GM18520 (cell line): Measurements from ENCODE around the gene PATE4.
"Not testable (repeated sequence)": the region's sequence is repeated elsewhere in the genome, so short reads cannot be mapped to it uniquely, and the experiment has no call there.

Experiments used
- ATAC-seq: cut with Tn5 transposase; IDR thresholded peaks from one replicate; pipeline ENCODE4 v1.9.1; 2021; ENCODE audit not compliant: unreplicated experiment

Gene PATE4

DNA sequence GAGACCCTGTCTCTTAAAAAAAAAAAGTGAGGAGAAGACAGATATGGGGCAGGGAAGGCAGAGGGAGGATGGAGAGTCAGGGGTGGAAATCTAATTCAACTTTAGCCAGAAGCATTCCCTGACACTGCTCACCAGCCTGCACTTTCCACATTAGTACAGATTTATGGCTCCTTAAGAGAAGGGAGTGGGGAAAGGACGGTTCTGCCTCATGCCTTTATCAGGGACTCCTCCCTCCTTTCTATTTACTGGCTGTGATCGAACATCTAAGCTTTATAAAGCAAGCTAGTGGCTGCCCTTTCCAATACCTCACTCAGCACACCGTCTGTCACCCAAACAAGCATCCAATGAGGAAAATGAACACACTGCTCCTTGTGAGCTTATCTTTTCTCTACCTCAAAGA is at the start of gene PATE4:
Gene PATE4 (plus strand): TSS at position 301 of the 400 bp plus-strand sequence. CDS start 44 bp downstream, at position 345.
- no peak for ATAC-seq

GRCh38 chr11:125784678-125785077 is 48.4 kb upstream of the PATE4 start:
- ATAC-seq: no peak

GRCh38 chr11:125787827-125788226 is 45.3 kb upstream of the PATE4 start, which contains the start of gene PATE3:
Gene PATE3, plus strand, starts transcription at chr11:125788127. Its CDS starts 25 bp downstream, at chr11:125788152.
- no peak for ATAC-seq

DNA sequence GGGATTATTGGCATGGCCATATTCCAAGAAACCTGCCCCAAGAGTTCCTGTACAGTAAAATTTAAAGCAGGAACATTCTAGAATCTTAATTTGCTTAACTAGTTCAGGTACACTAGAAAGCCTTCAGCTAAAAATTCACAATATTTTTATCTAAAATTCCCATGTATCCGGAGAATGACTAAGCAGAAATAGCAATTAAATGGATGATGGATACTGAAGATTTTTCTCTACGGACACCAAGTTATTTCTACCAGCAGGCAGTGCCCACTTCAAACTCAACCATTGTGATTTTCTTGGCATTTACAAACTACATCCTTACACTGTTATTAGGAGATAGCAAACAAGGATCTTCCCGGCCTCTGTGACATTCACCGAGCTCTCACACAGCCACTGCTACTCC is 42.3 kb upstream of the PATE4 start:
- ATAC-seq: no peak

GRCh38 chr11:125797641-125798040 is 35.5 kb upstream of the PATE4 start:
- ATAC-seq: no peak

- no peak for ATAC-seq
Measured at GRCh38 chr11:125799808-125800207, 33.3 kb upstream of the PATE4 start.

DNA sequence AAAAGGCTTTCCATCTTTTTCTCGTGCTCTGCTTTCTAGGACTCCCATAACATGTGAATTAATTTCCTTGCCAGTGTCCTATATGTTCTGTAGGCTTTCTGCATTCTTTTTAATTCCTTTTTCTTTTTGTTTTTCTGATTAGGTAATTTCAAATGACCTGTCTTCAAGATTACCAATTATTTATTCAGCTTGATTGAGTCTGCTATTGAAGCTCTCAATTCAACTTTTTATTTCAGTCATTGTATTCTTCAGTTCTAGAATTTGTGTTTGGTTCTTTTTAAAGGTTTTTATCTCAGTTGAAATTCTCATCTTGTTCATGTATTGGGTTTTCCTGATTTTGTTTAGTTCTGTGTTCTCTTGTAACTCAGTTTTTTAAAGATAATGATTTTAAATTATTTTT is 30.7 kb upstream of the PATE4 start:
- ATAC-seq: no peak

DNA sequence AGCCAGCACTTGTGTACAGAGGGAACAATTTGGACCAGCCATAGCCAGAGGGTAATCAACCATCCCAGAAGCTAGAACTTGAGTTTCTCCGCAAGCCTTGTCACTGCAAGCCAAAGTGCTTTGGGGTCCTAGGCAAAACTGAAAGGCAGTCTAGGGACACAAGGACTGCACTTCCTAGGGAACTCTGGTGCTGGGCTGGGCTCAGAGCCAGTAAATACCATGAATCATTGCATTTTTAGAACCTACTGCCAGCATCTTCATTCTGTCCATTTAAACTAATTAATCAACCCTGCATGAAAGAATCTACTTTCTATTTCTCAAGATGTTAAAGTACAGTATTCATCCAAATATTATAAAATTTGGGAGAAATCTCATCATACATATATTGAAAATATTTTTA is 25.2 kb upstream of the PATE4 start:
- no peak for ATAC-seq

DNA sequence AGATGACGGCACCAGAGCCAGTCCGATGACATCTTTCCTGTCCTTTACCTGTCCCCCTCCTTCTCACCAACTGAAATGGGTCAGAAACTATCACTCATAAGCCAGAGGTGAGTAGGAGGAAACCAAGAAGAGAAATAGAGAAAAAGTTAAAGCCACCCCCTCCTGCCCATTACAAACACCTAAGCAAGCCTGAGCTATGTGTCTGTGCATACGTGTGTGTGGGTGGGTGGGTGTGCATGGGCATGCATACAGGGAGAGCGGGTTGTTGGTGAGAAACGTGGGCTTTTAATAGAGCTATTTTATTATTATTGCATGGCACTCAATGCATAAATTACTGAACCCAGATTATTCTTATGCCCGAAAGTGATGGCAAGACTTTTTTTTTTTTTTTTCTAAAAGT is 2.6 kb downstream of the PATE4 start:
- no peak for ATAC-seq

DNA sequence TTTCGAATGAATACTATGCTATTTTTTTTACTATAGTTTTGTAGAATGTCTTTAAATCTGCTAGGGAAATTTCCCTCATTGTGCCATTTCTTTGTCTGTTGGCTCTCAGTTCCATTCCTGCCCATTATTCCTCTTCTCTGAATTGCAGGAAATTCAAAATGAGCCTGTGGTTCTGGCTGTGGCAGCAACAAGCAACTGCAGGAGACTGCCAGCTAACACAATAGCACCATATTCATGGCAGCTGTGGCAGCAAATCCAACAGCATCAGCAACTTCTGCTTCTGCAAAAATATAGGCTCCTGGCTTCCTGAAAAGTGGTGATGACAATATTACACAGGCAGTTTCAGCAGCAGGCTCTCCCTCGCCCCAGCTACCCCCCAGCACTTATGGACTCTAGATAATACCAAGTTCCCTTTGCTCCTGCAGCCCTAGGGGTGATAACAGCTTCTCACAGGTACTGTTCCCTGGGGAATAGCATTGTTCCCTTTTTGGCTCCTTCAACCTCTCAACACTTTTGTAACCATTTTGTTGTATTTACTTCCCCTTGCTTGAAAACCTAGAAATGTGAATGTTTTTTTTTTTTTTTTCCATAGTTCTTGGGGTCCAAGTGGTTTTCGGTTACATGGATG is 9.3 kb downstream of the PATE4 start:
- no peak for ATAC-seq

- no peak for ATAC-seq
Measured at GRCh38 chr11:125846188-125846587, 13.1 kb downstream of the PATE4 start.

DNA sequence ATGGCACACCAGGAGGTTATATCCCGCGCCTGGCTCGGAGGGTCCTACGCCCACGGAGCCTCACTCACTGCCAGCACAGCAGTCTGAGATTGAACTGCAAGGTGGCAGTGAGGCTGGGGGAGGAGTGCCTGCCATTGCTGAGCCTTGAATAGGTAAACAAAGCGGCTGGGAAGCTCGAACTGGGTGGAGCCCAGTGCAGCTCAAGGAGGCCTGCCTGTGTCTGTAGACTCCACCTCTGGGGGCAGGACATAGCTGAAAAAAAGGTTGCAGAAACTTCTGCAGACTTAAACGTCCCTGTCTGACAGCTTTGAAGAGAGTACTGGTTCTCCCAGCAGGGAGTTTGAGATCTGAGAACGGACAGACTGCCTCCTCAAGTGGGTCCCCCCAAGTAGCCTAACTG is 24.6 kb downstream of the PATE4 start:
- ATAC-seq: not testable (repeated sequence)

DNA sequence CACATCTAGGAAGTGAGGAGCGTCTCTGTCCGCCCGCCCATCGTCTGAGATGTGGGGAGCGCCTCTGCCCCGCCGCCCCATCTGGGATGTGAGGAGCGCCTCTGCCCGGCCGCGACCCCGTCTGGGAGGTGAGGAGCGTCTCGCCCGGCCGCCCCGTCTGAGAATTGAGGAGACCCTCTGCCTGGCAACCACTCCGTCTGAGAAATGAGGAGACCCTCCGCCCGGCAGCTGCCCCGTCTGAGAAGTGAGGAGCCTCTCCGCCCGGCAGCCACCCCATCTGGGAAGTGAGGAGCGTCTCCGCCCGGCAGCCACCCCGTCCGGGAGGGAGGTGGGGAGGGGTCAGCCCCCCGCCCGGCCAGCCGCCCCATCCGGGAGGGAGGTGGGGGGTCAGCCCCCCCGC is 29.7 kb downstream of the PATE4 start:
- ATAC-seq: not testable (repeated sequence)

DNA sequence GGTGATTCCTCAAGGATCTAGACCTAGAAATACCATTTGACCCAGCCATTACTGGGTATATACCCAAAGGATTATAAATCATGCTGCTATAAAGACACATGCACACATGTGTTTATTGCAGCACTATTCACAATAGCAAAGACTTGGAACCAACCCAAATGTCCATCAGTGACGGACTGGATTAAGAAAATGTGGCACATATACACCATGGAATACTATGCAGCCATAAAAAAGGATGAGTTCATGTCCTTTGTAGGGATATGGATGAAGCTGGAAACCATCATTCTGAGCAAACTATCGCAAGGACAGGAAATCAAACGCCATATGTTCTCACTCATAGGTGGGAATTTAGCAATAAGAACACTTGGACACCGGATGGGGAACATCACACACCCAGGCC is 32.2 kb downstream of the PATE4 start:
- ATAC-seq: not testable (repeated sequence)

GRCh38 chr11:125869521-125869920 is 36.4 kb downstream of the PATE4 start:
- no peak for ATAC-seq

GRCh38 chr11:125871391-125872137 is 38.4 kb downstream of the PATE4 start:
- no peak for ATAC-seq

GRCh38 chr11:125872138-125872491 is 39.0 kb downstream of the PATE4 start:
- no peak for ATAC-seq

GRCh38 chr11:125873881-125874555 is 40.9 kb downstream of the PATE4 start:
- ATAC-seq: no peak

DNA sequence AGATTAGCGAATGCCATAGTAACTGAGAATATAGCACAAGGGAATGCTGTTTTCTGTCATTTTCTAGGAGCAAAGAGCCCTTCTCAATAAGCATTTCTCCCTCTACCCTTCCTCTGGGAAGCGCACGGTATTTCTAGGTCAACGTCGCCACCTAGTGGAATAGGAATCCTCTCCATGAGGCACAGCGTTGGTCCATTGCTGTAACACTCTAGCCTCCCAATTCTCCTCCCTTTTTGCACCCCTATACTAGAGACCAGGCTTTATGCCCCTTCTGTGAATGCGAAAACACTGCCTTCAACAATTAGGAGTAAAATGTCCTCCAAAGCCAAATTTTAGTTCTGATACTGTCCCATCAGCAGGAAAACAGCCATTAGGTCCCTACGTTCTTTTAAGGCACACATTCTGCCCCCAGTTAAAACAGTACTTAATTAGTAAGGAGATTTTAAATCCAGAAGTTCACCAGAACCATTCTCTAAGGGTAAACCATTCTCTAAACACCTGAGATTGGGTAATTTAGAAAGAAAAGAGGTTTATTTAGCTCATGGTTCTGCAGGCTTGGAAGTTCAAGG is 41.5 kb downstream of the PATE4 start:
- ATAC-seq: no peak

DNA sequence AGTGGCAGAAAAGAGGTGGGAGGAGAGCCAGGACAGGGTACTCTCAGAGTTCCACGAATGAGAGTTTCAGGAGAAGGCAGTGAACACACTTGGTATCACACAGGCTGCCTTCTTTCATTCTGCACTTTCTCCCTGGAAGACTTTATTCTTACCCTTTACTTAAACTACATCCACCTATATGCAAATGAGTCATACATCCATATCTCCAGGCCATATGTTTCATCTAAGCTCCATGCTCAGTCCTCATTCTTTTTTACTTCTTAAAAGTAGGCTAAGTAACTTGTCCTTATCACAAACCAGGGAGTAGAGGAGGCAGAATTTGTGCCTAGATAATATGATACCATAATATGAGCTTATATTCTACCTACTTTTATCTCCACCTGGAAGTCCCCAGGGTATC is 48.2 kb downstream of the PATE4 start:
- no peak for ATAC-seq

- no peak for ATAC-seq
Measured at GRCh38 chr11:125883375-125883774, 50.3 kb downstream of the PATE4 start.

GRCh38 chr11:125886997-125887372 is 53.9 kb downstream of the PATE4 start:
- no peak for ATAC-seq
